ENCODE results near the gene CHIC2.

GRCh38 chr4:54041933-54042332 lies 22.5 kb downstream of the CHIC2 start:
- no peak for TF ChIP-seq CTCF (conservative IDR thresholded peaks at IDR 0.05; ENCODE audit: low read depth, low read length)
- no peak for TF ChIP-seq EZH2phosphoT487 (IDR thresholded peaks at IDR 0.05; ENCODE audit: borderline replicate concordance, low read length)
- TF ChIP-seq EZH2 (IDR thresholded peaks at IDR 0.05; ENCODE audit: low read length, unreplicated experiment), result no peak

Measured in PC-3 (cell line).